HL-60/S4 treated with phorbol 12-myristate 13-acetate at 8.2 ng/mL for 4 days and 3 days (cell line): ENCODE results near the gene CD58.

Experiments used
- in situ Hi-C: fragments of 300-500 bp; cut with MboI; formaldehyde crosslinking; loops from 2 replicates; pipeline ENCODE4 v1.15.0; 2022; ENCODE audit warnings: low sequenced_read_pairs

The CD58 gene

DNA sequence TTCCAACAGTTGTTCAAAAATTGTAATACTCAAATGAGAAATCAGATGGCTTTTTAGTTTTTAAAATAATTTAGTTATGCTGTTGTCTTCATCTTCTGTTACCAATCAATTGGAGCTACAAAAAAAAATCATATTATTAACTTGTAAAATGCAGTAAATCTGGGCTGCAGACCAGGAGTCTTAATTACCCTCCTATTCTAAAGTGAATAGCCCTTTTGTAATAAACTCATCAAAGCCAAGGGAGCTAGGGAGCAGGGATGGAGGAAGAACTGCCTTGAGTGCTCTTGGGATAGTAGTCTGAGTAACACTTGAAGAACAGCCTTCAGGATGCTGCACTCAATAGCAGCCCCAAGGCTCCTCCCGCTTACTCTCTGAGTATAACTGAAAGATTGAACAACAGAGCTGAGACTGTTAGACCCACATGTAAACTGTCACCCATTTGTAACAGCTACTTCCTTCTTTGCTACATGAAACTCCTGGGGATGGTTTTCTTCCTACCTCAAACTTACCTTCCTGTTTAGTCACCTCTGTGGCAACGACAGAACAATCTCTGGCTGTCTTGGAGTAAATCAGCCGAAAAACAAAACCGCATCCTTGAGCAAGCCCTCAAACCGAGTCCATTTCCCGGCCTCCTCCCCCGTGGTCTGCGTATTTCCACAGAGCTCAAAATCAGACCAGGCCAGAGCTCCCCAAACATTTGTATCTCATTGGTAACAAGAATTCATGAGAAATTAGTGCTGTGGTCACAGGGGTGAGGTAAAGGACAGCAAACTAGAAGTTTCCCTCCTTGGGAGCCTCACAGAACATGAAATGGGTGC is 55.9 kb downstream of the CD58 start:
- in situ Hi-C loops: no loop called here

DNA sequence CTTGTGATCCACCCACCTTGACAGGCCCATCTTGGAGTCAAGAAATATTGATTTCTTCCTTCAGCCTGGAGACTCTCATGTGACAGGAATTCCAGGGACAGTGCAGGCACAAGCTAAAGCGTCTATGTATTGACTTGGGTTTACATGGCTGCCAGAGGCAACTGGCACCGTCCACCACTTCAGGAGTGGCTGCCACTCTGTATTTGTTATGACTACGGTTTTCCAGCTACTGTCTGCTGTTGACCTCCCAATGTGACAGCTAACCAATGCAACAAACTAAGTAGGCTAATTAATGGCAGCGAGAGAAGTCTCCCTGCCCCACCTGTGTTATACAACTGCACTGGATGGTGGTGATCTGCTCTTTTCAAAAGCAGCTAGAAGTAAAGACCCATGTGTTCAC is 56.9 kb downstream of the CD58 start:
- in situ Hi-C loops: no loop called here

DNA sequence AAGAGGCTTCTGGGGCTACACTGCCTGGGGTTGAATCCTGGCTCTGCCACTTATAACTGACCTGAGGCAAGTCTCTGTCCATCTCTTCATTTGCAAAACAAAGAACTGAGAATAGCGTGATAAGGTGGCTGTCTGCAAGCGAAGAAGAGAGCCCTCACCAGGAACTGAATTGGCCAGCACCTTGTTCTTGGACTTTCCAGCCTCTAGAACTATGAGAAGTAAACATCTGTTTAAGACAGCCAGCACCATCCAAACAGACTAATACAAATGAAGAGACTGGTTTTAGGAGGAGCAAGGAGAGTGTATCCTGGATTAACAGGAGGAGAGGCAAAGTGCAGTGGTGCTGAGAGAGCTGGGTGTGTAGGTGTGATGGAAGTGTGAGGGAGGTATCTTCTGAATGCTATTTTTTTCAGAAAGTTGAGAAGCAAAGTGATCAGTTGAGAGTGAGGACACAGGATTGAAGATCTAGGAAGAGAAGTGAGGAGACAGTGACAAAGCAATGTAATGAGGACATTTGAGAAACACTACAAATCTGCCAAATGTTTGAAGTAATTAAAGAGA is 59.3 kb downstream of the CD58 start:
- in situ Hi-C loops: no loop called here

DNA sequence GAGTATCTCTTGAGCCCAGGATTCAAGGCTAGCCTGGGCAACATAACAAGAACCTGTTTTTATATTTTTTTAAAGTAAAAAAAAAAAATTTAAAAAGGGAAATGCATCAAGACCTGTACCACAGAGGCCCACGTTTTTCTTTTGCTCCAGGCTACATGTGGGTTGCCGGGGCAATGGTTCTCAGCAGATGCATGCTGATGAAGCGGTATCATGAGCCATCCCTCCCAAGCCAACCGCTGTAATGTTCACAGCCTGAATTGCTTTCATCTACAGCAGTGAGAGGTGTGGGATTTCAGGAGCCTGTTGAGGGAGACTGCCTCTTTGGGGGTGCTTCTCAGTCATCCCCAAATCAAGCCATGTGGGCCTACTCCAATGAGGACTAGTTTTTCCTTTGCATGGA is 60.5 kb downstream of the CD58 start:
- in situ Hi-C loops: no loop called here

DNA sequence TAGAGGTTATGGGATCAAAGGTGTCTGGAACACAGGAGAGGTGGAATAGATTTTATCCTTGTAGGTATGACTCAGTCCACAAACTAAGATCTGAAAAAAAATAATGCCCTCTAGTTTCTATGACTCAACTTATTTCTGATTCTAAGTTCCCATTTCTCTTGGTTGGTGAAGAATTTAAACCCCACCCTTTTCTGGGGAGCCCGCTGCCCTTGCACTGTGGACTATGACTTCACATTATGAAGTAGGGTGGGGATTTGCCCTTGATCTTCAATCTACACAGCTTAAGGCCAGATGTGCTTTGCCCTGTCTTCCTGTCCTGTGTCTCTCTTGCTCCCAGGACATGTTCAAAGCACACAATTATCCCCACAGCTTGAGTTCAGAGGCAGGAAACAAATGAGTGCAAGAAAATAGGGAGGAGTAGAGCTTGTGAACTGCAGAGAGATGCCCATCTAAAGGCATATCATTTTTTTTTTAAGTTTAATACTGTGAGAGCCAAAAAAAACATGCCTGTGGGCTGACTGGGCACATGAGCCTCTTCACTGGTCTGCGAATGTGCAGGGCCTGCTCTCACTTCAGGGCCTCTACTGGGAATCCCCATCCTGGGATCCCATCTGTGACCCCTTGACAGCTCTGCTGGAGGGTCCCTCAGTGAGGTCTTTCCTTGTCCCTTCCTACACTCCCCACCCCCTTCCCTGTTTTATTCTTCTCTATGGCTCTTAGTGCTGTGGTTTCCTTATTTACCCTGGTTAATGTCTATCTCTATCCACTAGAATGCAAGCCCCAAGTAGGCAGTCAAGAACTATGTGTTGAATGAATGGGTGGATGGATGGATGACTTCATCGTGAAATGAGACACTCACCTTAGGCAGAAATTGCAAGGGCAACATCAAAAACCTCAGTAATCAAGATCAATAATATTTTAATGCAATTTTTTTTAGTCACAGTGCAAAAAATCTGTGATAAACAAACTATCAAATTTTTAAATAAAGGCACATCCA is 61.5 kb downstream of the CD58 start:
- in situ Hi-C loops: no loop called here

DNA sequence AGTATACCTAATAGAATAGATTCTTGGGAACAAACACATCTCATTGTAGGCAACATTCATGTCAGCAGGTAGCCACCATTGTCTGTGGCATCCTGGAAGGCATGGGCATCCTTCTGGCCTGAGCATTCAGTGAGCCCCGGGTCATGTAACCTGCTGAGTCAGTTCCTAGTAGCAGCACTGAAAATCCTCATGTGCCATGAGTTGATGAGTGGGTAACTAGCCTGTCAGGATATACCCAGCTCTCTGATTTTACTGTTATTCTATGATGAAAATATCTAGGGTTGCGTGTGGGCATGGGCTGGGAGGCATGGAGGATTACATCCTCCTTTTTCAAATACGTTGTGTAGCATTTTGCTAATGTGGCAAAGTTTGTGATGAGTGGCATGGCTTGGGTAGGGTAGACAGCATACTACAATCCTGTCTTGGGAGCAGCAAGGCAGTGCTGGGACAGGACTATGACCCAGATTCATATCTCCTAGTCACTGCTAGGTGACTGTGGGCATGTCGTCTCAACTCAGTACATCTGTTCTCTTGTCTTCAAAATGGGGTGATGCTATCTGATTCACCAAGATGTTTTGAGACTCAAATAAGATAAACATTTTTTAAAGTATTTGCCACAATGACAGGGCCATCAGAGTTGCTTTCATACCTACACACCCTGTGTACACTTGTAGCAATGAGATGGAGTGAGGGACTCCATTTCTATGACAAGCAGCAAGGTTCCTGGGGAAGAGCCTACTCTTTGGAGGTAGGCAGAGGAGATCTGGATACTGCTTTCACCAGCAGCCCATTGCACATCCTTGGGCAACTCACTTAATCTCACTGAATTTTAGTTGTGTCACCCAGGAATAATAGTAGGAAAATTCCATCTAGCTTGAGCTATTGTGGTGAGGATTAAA is 62.5 kb downstream of the CD58 start:
- in situ Hi-C loops: no loop called here

DNA sequence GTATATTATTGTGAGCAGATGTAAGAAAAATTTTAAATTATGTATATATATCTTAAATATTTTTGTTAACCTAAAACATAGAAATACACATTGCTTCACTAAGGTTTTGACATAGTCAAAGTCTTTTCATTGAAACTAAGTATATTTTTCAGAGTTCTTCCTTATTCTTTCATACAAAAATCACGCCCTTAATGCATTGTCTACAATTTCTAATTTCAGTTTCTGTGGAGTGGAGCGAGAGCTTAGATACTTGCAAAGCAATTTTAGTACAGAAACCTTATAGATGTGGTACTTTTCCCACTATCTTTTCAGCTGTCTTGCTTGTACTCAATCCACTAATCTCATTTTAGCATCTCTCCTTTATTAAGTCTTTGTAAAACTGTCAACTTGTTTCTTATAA is 63.2 kb downstream of the CD58 start:
- in situ Hi-C loops: no loop called here

DNA sequence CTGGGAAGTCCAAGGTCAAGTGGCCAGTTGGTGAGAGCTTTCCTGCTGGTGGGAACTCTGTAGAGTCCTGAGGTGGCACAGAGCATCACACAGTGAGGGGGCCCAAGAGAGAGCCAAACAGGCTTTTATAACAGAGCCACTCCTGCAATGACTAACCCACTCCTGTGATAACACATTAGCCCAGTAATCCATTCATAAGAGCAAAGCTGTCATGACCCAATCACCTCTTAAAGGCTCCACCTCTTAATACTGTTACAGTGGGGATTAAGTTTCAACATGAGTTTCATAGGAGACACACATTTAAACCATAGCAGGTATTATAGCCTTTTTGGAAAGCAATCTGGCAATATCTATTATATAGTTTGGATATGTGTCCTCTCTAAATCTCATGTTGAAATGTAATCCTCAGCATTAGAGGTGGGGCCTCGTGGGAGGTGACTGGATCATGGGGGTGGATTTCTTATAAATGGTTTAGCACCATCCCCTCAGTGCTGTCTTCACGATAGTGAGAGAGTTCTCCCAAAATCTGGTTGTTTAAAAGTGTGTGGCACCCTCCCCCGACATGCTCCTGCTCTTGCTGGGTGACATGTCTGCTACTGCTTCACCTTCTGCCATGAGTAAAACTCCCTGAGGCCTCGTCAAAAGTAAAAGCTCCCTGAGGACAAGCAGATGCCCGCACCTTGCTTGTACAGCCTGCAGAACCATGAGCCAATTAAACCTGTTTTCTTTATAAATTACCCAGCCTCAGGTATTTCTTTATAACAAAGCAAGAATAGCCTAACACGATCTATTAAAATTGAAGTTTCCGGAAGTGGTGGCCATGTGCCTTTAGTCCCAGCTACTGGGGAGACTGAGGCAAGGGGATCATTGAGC is 64.5 kb downstream of the CD58 start:
- in situ Hi-C loops: no loop called here

DNA sequence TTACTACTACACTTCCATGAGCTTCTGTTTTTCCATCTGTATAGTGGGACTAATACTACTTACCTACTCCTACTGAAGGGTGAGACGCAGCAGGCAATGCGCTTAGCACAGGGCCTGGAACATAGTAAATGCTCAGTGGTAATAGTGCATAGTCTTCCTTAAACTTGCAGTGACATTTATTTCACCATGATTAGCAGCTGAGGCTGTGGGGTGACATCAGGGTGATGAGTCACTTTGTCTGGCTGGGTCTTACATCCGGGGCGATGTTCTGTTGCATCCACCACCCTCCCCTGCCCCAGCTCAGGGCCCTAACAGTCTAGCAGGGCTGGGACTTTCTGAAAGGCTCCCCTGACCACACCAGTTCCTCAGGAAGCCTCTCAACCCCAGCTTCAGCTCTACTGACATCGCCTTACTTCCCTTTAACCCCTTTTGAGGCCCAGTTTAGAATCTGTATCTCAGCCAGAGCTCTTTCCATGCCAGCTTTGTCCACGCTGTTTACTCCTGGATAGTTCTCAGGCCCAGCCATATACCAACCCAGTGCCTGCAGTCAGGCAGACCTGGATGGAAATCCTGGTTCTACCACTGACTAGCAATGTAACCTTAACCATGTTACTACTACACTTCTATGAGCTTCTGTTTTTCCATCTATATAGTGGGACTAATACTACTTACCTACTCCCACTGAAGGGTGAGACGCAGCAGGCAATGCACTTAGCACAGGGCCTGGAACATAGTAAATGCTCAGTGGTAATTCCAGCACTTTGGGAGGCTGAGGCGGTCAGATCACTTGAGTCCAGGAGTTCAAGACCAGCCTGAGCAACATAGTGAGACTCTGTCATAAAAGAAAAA is 66.3 kb downstream of the CD58 start:
- in situ Hi-C loops: no loop called here

DNA sequence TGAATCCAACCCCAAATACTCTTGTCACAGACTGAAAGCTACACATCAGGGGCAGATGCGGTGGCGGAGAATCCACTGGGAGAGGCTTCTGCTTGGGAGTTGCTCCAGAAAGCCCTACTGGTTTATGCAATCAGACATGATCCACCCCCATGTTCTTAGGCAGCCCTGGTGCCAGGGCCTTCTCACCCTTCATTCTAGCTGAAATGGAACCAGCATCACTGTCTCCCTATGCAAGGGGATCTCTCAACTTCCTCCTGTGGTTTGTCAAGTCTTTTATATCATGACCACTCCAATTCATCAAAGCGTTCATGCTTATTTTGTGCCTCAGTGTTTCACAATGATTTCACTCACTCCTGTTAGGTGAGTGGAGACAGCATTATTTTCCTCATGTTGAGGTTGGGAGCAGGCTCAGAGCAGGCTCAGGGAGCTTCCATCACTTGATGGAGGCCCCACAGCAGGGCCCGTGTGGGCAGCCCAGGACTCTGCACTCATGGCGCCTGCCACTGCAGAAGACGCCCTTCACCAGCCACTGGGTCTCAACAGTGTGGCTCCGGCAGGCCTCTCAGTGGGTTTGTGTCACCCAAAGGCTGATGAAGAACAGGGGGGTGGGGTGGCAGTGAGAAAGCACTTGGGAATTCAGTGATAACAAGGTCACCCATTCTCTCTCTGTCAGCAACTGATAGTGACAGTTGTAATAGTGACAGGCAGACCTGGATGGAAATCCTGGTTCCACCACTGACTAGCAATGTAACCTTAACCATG is 67.1 kb downstream of the CD58 start:
- in situ Hi-C loops: no loop called here

DNA sequence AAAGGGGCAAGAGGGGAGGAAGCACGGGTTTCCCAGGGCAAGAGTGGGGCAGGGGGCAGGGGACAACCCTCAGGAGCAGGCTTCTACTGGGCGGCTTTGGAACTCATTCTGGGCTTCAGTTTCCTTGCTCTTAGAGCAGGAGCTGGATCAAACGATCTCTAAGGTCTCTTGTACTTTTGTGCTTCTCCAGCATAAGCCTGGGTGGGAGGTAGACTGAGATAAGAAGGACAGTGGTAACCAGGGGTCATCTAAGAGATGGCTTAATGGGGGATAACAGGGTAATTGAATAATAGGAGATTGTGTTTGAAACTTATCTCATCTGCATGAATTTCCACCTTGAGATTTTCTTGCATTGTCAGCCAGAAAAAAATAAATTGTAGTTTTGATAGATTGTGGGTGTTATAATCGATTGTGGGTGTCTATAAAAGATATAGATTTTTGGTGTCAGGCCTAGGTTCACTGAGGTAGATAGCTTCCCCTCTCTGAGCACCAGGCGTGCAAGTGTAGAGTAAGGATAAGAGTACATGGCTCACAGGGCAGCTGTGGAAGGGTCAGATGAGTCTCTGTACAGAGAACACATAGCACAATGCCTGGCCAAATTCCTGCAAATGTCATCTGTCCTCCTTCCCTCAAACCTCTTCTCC is 68.0 kb downstream of the CD58 start:
- in situ Hi-C loops: no loop called here

DNA sequence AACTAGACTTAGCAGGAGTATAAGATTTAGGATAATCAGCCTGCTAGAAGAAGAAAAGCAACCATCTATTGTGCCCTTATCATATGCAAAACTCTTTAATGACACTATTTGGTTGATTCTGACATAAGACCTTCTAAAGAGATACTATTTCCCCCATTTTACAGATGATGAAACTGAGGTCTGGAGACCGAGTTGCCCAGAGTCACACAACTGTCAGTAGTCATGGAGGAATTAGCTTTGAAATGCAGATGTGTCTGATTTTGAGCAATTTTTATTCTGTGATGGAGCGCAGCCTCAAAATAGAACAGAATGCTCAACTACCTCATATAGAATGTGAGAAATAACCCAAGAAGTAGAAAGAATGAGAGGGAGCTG is 69.0 kb downstream of the CD58 start:
- in situ Hi-C loops: no loop called here

DNA sequence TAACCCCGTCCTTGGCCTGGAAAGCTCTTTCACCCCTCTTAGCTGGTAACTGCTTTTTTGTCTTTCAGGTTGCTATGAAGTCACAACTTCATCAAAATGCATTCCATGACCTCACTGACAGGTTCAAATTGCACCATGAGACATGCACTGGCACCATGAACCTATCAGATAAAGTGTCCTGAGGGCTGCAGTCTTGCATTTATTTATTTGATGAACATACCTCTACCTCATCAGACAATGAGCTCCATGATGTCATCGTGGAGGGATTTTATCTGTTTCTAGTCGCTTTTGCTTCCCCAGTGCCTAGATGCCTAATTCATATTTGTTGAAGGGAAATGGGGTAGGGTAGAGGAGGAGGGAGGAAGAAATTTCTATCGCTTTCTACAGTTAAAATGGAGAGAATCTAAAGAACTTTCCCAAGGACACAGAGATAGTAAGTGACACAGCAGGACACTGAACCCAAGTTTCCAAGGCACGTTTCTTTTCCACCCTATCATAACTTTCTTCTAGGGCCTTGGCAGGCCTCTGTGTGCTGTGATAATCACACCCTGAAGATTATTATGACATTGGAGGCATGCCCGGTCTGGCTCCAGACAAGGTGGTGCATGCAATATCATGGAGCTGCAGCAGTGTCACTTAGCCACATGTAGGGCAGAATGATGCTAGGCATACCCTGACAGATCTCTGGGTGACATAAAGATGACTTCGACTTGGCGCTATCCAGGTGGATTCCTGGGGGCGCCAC is 69.5 kb downstream of the CD58 start:
- in situ Hi-C loops: no loop called here

DNA sequence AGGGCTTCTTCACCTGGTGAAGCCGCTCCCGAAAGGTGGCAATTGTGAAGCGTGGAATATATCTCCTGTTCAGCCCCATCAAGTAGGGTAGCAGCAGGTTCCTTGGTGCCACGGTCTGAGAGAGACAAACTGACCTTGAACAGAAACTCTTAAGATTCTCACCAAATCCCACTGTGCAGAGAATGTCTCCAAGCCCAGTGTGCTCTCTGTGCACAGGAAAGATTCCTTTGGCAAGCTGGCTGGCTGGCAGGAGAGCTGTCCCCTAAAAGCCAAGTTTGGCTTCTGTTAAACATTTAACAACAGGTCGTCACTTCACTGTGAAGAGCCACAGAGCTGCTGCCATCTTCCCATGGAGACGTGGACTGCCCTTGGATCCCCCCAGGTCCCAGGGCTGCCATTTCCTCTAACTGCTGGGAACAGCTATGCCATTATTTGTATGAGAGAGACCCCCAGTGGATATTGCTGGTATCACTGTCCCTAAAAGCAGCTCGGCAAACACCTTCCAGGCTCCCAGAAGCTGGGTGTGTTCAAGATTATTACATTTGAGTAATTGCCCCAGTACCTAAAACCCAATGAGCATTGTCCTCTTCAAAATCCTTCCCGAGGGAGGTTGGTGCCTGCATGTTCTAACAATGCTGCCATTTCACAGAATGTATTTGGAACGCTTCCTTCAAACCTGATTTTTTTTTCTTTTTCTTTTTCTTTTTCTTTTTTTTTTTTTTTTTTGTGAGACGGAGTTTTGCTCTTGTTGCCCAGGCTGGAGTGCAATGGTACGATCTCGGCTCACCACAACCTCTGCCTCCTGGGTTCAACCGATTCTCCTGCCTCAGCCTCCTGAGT is 71.8 kb downstream of the CD58 start:
- in situ Hi-C loops: loop anchor here (10.0 to 25.0 kb wide), 2 partner anchors 112 to 364 kb away; no protein-coding TSS in a partner anchor

DNA sequence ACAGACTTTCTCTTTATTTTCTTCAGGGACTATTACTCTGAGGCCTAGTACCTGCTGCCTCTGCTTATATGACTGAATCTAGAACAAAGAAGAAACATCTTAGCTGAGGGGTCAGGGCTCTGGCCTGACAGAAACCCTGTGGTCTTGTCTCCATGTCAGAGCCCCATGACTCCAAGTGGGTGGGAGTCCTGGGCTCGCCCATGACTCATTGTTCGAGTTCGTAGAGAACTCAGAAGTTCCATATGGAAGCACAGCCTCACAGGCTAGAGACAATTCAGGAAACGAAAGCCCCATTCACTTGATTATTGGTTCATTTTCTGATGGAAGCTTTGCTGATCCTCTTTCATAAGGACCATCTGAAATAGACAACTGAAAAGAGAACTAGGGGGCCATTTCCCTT is 73.2 kb downstream of the CD58 start:
- in situ Hi-C loops: loop anchor here (10.0 to 25.0 kb wide), 2 partner anchors 110 to 363 kb away; no protein-coding TSS in a partner anchor

DNA sequence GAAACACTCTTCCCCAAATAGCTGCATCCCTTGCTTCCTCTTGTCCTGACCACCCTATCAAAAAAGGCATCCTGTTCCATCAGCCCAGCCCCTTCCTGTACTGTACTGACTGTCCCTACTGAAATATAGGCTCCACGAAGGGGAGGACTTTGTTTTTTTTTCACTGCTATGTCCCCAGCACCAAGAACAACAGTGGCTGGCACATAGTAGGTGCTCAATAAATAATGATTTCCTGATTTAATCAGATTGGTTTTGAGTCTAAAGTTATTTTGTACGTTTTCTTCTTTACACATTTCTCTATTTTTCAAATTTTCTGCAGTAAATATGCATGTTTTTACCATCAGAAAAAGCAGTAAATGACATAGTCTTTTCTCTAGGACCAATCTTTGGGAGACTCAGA is 73.9 kb downstream of the CD58 start:
- in situ Hi-C loops: loop anchor here (10.0 to 25.0 kb wide), 2 partner anchors 110 to 362 kb away; no protein-coding TSS in a partner anchor
